SKM-1 treated with dmso at 0.1 percent for 144 hours (cell line): Measurements from ENCODE around the gene GBF1.
"Not testable (repeated sequence)": the region's sequence is repeated elsewhere in the genome, so short reads cannot be mapped to it uniquely, and the experiment has no call there.

Experiments used
- DNase-seq: peaks from one replicate; lab custom pipeline; 2025; ENCODE audit not compliant: unreplicated experiment; lab: John Stamatoyannopoulos, UW

The GBF1 gene

GRCh38 chr10:102231357-102232318 lies 13.7 kb upstream of the GBF1 start:
- peak; percentile 23 for DNase-seq

- no peak for DNase-seq
These were observed 11.3 kb upstream of the GBF1 start for GRCh38 chr10:102233997-102234396.

DNA sequence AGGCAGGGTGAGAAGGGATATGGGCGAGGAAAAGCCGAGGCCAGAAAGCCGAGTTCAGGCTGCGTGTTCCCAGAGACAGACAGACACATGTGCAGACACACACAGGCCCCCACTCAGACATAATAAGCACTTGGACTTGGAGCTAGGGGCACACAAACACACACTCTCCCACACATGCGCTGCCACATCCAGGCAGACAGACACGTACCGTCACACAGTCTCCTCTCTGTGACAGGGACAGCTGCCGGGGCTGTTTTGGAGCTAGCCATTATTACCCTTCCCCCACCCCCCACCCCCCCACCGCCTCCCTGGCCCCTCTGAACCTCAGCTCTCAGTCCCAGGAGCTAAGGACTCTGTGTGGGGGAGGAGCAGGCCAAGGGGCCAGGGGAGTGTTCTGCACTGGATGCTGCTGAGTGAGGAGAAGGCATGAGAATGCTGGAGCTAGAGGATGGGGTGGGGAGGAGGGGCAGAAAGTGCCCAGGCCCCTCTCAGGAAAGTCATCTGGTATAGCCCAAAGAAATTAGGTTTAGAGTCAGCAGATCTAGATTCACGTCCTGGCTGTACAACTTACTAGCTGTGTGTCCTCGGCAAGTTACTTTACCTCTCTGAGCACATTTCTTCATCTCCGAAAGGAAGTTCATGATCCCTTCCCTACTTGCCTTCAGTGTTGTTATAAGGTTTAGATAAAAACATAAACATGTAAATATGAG lies 10.3 kb upstream of the GBF1 start:
- DNase-seq, result no peak

DNA sequence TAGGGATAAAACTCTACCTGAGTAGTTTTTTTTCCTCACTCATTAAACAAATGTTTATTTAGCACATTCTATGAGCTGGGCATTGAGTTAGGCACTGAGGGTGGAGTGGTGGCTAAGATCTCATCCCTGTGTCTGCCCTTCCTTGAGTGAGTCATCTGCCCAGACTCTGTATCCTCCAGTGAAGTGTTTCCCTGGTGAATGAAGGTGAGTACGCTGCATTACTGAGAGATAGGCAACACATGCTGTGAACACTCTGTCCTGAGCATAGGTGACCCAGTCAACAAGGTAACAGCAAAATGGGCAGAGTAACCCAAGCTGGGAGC lies 9.8 kb upstream of the GBF1 start:
- no peak for DNase-seq

DNA sequence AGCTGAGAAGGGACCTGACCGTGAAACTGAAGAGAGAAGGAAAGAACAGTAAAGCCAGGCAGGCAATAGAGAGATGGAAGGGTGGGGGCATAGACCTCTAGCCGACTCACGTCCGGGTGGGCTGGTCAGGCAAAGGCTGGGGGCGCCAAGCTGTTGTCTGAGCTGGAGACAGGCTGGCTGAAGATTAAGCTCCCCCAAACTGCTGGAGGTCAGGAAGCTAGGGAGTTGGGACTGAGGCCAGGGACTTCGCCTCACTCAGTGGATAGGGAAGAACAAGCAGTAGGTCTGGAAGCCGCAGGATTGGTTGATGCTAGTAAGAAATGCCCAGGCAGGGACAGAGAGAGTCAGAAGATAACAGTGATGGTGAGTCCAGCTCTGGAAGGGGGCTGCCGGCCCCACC lies 9.3 kb upstream of the GBF1 start:
- DNase-seq, result no peak

- DNase-seq, result no peak
These were observed 7.5 kb upstream of the GBF1 start for GRCh38 chr10:102237711-102238252.

DNA sequence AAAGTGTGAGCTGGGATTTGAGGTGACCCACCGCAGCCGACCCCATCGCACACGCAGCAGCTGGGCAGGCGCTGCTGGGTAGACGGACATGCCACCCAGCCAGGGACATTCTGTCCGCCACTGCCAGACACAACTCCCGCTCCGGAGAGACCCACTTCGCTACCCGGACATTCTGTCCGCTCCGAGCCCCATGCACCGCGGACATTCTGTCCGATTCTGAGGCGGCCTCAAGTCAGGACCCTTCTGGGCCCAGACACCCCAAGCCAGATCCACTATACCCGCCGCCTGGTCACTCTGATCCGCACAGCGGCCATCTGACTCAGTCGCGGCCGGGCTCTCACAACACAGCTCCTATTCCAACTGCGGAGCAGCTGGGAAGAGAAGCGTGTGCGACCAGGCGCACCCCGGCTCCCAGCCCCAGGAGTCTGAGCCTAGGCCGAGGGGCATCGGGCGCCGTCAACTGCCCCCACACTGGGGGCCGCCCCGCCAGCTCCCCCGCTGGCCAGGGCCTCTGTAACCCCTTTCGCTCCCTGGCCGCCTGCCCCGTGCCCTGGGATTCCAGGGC lies 4.8 kb upstream of the GBF1 start:
- no peak for DNase-seq

GRCh38 chr10:102241032-102241443 lies 4.3 kb upstream of the GBF1 start:
- DNase-seq, result no peak

DNA sequence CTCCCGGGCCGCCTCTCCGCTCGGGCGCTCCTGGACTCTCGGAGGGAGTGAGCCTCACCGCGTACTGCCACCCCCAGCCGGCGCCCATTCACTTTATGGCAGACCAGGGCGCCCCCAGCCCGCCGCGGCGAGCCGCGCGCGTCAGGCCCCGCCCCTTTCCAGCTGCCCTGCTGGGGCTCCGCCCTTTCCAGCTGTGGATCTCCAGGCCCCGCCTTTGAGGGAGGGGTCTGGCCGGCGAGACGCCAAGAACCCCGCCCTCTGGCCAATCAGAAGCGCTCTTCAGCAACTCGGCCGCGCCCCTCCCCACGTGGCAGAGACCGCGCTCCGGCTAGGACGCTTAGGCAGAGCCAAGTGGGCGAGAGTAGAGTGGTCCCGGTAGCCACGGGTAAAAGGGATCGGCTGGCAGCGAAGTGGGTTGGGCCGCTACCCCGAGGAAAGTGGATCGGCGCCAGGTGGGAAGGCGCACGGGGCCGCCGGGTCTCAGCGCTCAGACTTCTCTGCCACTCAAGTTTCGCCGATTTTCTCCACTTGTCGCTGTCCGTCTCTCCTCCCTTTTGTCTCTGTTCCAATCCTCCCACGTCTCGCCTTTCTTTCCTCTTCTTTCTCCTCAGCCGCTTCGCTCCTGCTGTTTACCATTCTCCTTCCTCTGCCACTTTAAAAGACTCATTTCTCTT lies 3.8 kb upstream of the GBF1 start, which contains the start of gene PITX3:
TSS of gene PITX3 (minus strand) at position 69 of the 674 bp plus-strand sequence. CDS start 9,432 bp downstream, outside the sequence.
- DNase-seq, result peak; percentile 81

GRCh38 chr10:102242118-102242485 lies 3.2 kb upstream of the GBF1 start:
- DNase-seq, result no peak

GRCh38 chr10:102243309-102243708 lies 2.0 kb upstream of the GBF1 start:
- DNase-seq, result no peak

GRCh38 chr10:102245932-102246251 lies 560 bp downstream of the GBF1 start:
- no peak for DNase-seq

DNA sequence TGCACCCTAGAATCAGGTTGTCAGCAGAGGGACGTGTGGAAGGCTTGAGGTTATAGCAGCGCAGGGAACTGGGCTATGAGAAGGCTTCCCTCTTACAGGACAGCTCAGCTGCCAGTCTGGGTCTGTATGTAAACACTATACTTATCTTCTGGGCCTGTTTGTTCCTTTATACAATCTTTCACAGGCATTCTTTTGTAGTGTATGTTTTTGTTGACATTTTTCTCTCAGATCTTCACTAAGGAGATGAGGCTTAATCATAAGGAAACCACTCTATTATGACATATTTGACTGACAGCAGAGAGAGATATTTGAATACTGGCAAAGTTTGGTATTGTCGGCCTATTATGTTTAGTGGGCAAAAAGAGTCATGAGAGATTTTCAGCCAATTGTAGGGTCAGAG lies 929 bp downstream of the GBF1 start:
- no peak for DNase-seq

GRCh38 chr10:102247734-102248133 lies 2.4 kb downstream of the GBF1 start:
- DNase-seq, result no peak

- DNase-seq, result not testable (repeated sequence)
These were observed 7.2 kb downstream of the GBF1 start for GRCh38 chr10:102252508-102252907.

GRCh38 chr10:102254426-102254825 lies 9.1 kb downstream of the GBF1 start:
- no peak for DNase-seq

GRCh38 chr10:102255404-102255803 lies 10.1 kb downstream of the GBF1 start:
- DNase-seq, result no peak

- DNase-seq, result no peak
These were observed 15.9 kb downstream of the GBF1 start for GRCh38 chr10:102261196-102261595.

DNA sequence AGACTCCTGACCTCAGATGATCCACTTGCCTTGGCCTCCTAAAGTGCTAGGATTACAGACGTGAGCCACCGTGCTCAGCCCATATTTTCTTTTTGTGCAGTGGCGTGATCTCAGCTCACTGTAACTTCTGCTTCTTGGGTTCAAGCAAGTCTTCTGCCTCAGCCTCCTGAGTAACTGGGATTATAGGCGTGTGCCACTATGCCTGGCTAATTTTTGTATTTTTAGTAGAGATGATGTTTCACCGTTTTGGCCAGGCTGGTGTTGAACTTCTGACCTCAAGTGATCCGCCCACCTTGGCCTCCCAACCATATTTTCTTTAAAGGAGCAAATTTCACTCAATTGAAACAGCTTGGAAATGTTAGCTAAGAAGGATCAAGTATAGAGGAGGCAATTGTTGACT lies 16.5 kb downstream of the GBF1 start:
- no peak for DNase-seq

GRCh38 chr10:102262744-102263370 lies 17.5 kb downstream of the GBF1 start:
- DNase-seq, result no peak

DNA sequence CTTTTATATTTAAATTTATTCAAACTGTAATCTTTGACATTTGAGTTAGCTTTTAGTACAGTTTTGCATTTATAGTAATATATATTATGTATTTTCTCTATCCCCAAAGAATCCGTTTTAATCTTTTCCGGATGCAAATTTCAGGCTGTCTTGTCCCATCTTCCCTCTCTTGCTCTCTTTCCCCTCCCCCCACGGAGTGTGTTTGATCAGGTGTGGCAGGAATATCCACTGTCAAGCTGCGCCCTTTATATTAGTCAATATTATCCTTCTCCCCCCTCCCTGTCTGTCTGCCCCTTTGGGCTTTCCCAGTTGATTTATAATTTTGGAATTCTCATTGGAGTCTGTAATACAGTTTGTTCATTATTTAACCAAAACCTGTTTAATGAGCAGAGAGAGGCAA lies 19.0 kb downstream of the GBF1 start:
- no peak for DNase-seq
